ENCODE measurements around the gene LPP. TPM values are rescaled to one million over a fixed set of nuclear protein-coding genes. Genes with fewer than 3 reads are reported as not detected.
"Not testable (repeated sequence)": the region's sequence is repeated elsewhere in the genome, so short reads cannot be mapped to it uniquely, and the experiment has no call there.

The LPP gene
- polyA plus RNA-seq, 4 donors = 17.0 to 31.8 (median 24.2) TPM

DNA sequence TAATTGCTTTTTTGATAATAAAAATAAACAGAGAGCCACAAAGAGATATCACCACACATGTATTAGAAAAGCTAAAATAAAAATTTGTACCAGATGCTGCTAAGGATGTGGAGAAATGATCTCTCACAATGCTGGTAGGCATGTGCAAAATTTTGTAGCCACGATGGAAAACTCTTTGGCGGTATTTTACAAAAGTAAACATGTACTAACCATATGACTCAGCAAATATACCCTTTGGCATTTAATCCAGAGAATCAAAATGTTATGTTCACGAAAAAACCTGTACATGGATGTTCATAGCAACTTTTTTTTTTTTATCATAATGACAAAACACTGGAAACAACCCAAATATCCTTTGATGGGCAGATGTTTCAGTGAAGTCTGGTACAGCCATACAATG, 261.2 kb downstream of the LPP start:
- no peak for DNase-seq (ENCODE audit: low read depth in 4 of 4, low spot score in 2 of 4)

DNA sequence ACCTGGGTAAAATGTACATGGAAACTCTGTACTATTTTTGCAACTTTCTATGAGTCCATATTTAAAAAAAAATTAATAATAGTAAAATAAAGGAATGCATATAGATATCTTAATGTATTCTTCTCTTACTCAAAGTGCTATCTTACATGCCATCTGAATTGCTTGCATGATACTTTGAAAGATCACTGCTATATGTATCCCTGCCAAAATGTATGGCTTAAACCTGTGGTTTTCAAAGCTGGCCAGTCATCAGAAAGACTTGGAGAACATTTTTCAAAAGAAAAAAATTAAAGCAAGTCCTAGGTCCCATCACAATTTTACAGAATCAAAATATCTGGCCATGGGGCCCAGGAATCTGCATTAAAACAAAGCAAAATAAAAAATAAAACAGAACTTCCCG, 262.1 kb downstream of the LPP start:
- DNase-seq (ENCODE audit: low read depth in 4 of 4, low spot score in 2 of 4) = no peak

DNA sequence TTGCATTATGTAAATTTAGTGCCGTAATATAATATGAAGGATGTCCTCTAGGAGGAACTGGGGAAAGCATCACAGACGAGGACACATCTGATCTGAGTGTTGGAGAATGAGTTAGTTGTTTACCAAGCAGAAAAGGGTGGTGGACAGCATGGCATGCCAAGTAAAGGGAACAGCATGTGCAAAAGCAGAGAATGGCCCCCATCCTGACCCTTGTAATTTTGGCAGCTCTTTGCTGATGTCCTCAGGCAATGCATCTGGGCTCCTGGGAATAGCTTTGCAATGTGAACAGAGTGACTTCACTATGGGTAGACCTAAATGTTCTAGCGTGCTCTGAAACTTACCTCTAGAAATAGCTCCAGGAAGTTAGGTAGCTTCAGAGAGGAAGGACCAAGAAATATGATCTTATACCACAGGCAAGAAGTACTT, 263.3 kb downstream of the LPP start:
- no peak for DNase-seq (ENCODE audit: low read depth in 4 of 4, low spot score in 2 of 4)

DNA sequence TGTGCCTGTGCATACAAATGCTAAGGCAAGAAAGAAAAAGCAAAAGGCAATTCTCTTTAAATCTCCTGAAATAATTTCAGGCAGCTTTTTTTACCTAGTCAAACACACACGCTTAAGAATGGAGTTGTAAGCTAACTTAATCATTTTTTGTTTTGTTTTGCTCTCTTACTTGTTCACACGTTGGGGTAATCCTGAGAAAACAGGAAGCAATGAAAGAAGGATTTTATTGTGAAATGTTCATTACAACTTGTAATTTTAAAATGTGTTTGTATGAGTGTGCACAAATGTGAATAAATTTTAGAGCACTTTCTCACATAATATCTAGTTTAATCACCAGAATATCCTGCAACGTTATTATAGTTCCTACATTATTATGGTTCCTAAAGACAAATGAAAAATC, 263.8 kb downstream of the LPP start:
- DNase-seq (ENCODE audit: low read depth in 4 of 4, low spot score in 2 of 4) = no peak

DNA sequence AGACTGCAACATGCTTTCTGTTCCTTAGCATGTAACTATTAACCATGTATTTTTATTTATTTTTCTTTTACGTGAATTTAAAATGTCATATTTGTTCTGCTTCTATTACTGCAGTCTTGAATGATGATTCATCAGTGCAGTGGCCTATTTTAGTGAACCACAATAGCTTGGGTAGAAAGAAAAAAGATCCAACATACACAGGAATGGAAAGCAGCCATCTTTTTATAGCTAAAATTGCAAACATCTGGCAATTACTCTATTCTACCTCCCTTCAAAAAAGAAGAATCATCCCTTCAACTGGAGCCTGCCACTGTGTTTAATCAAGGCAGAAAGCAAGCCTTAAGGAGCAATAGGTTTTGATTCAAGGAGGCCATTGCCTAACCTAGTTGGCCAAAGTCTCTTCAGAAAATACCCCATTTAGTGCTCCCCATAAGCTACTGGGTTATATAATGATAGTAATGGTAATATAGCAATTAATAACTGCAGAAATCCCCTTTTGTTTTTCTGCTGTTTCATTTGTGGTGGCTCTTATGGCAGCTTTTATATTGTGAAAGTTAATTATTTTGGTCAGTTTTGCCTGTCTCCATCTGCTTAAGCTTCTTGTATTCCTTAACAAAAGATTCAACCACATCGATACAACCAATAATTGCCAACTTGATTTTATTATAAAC, 267.3 kb downstream of the LPP start:
- no peak for DNase-seq (ENCODE audit: low read depth in 4 of 4, low spot score in 2 of 4)

DNA sequence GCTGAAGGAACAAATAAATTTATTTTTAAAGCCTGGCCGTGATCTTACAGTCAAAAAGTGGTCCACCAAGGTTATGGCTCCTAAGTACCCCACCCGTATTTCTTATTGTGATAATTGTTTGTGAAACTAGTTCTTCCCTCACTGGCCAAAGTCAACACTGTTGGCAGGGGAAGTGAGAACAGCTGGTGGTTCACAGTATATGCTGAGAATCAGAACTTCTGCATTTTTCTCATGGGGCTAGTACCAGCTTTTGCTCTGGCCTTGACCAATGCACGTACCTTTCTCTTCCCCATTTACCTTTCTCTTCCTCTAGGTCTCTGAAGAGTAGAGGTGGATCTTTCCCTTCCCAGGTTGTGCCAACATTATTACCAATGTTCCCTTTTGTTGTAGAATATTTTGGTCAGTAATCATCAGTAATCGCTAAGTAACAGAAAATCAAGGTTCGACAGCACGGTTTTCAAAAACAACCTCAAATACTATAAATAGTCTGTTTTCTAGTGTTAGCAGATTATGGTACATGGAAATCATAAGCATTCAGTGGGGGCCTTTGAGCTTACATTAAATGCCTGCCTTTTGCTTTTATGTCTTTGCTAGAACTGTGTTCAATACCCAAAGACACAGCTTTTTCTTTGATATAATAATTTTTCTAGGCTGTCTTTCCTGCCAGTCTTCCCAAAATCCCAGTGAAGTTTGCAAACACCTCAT, 268.0 kb downstream of the LPP start:
- no peak for DNase-seq (ENCODE audit: low read depth in 4 of 4, low spot score in 2 of 4)

DNA sequence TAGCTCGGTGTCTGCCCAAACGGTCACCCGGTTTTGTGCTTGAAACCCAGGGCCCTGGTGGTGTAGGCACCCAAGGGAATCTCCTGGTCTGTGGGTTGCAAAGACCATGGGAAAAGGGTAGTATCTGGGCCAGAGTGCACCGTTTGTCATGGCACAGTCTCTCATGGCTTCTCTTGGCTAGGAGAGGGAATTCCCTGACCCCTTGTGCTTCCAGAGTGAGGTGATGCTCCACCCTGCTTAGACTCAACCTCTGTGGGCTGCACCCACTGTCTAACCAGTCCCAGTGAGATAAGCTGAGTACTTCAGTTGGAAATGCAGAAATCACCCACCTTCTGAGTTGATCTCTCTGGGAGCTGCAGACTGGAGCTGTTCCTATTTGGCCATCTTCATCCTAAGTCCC, 274.0 kb downstream of the LPP start:
- DNase-seq (ENCODE audit: low read depth in 4 of 4, low spot score in 2 of 4) = not testable (repeated sequence)

DNA sequence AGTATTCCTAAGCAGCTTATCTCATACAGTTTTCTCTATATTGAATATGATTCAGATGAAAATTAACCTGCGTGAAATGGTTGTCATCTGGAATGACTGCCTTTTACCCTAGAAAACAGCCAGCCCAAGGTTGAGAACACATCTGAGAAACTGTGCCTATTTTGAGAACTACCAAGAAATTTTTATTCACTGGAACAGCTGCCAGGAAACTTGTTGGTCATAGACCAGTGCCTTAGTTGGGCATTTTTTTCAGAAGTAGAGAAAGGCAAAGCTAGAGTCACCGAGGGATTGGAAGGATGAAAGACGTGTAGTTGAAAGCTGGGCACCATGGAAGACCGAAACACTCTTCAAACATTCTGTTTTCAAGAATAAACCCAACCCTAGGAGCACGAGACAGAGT, 277.1 kb downstream of the LPP start:
- no peak for DNase-seq (ENCODE audit: low read depth in 4 of 4, low spot score in 2 of 4)

DNA sequence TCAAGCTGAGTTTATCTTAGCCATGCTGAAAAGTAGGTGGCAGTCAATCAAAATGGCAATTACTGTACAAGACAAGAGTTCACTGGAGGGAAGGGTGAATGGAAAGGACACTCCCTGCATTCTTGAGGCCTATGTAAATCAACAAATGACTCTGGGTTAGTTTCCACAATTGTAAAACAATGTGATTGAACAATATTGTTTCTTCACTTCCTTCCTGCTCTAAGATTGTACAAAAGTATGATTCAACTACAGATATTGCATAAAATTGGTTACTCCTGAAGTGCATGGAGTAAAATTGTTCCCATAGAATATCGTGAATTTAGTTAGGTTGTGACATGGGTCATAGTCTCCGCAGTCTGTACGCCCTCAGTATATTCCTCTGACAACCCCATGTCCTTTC, 277.6 kb downstream of the LPP start:
- no peak for DNase-seq (ENCODE audit: low read depth in 4 of 4, low spot score in 2 of 4)

DNA sequence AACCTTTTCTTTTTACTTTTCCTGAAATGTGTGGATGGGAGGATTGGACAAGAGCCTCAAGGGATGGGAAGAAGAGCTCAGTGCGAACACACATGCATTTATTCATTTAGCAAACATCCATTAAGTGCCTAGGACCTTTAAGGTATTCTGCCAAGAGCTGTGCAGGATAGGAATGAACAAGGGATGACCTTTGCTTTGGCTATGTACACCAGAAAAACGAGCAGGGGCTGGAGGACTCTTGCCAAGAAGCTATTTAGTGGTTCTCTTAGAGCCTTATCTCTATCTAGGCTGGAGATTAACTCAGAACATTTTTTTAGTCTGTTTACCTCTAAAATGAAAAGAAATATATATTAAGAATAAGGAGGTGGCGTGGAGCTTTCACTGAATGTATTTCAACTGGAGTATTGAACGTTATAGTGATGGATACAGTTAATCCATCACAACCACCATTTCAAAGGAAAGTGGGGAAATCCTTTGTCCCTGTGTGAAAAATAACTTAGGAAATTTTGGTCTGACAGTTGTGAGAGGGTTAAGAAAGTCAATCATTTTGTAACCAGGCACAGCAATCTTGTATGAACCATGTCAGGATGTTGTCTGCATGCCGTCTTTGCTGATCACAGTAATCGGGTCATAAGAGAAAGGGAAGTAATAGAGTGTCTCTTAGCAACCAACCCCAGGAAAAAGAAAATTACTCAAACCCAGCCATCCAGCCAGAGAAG, 279.0 kb downstream of the LPP start:
- DNase-seq (ENCODE audit: low read depth in 4 of 4, low spot score in 2 of 4) = no peak

DNA sequence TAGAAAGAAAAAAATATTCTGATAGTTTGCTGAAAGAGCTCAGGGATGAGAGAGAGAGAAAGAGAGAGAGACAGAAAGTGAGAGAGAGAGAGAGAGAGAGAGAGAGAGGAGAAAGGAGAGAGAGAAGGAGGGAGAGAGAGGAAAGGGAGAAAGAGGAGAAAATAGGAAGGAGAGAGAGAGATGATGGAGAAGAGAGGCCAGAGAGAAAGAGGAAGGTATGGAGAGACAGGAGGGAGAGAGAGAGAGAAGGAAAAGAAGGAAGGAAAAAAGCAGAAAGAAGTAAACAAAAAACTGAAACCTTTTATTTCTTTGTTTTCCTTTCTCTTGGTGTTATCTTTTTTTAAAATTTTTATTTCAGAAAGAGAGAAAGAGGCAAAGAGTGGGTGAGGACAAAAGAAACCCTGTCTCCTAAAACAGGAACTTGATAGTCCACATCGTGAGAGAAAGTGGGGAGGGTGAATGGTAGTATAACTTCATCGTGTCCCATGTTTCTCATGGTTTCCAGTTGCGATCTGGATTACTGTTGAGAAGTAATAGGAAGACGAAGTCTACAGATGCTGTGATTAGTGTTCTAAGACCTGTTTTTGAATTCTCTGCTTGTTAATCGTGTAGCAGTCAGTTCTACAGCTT, 279.7 kb downstream of the LPP start:
- DNase-seq (ENCODE audit: low read depth in 4 of 4, low spot score in 2 of 4) = no peak

DNA sequence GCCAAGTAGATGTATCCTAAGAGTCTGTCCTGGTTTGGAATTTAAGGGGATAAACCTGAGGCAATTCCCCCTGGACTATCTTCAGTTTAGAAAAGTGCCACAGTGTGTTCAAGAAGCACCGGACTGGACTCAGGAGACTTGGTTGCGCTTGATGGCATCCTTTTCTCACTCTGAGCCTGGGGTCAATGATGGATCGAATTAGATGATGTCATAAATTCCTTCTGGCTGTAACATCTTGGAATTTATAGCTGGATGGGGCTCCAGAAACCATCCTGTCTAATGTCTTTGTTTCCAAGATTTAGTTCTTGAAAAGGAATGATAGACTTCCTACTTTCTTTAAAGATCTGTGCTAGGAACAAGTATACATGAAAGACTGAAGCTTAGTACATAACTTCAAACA, 280.6 kb downstream of the LPP start:
- no peak for DNase-seq (ENCODE audit: low read depth in 4 of 4, low spot score in 2 of 4)

DNA sequence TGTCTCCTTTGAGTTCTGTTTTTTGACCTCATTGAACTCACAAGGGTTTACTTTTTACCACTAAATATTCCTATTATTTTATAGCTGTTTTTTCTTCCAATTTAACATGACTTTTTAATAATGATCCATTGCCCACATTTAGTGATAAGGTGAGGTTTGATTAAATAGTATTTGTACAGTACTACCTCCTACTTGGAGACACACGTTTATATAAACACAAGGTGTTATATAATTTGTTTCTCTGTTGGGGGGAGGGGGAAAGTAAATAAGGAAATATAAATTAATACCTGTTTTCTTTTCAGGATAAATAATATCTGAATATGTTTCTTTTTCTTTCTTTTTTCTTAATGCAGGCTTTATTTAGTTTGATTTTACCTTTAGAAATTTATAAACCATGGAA, 281.3 kb downstream of the LPP start:
- no peak for DNase-seq (ENCODE audit: low read depth in 4 of 4, low spot score in 2 of 4)

DNA sequence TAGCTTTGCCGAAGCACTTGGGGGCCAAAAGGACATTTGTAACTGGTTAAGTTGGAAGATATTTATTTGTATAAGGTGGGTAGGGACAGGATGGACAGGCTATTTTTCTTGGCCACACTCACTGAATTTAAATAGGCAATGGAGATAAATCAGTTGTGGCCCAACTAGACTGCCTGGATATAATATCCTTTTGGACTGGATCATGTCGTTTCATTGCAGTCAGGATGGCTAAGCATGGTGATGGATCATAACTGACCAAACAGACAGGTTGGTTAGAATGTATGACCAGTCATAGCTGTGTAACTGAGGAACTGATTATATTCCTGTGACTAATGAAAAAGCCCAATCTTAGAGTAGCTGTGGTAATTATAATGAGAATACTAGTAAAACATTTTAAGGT, 284.0 kb downstream of the LPP start:
- DNase-seq (ENCODE audit: low read depth in 4 of 4, low spot score in 2 of 4) = no peak

DNA sequence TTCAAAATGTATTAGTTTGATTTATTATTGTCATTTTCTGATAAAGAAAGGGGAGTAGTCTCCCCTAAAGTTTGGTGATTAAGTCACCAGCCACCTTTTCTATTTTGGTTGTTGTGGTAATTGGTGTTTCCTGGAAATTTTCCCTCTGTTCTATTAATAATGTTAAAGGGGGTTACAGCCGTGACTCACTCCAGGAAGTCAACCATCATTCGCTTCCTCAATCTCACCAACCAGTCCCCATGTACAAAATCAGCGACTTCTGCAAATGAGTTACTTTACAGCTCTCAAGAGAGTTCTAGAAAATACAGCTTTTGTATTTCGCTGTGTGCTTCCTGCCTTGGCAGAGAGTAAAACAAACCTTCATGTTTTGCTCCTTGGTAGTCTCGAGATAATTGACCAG, 285.1 kb downstream of the LPP start:
- no peak for DNase-seq (ENCODE audit: low read depth in 4 of 4, low spot score in 2 of 4)

DNA sequence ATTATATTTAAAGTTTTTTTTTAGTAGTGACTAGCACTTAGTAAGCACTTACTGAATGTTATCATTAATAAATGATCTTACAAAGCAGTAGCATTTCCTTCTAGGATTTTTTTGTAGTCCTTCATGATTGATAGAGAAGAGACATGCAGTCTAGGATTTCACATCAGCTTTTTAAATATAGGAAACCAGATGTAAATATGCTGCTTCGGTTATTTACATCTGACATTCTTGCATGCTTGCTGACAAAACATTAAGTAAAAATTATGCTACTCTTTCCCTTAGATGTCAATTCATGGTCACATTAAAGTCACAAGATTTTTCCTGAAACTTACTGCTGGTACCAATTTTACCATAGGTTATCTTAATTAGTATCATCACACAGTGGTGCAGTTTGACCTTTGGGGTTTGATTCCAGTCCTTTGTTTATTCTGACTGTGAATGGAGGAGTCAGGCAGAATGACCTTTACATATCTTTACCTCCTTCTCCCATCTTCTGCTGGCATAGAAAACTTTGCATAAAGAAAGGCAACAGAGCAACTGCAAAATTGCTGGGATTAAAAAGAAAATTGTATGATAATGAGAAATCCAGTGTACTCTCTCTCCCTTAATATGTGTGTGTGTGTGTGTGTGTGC, 286.5 kb downstream of the LPP start:
- no peak for DNase-seq (ENCODE audit: low read depth in 4 of 4, low spot score in 2 of 4)

DNA sequence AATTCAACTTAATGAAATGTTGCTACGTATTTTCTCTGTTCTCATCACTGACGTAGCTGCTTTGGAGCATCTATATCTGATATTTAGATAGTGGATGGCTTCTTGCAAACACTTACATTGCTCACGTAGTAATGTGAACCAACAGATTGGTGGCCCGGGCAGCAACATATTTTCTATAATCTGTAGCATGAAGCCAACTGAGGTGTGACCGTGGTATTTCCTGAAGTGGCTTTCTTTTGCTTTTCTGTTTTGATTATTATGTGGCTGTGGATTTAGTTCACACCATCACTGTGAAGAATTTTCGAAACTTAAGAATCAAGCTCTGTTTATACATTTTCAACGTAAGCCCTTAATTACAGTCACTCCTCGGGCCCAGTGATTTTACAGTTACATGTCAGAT, 288.5 kb downstream of the LPP start:
- no peak for DNase-seq (ENCODE audit: low read depth in 4 of 4, low spot score in 2 of 4)

DNA sequence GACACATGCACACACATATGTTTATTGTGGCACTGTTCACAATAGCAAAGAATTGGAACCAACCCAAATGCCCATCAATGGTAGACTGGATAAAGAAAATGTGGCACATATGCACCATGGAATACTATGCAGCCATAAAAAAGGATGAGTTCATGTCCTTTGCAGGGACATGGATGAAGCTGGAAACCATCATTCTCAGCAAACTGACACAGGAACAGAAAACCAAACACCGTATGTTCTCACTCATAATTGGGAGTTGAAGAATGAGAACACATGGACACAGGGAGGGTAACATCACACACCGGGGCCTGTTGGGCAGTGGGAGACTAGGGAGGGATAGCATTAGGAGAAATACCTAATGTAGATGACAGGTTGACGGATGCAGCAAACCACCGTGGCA, 291.2 kb downstream of the LPP start:
- DNase-seq (ENCODE audit: low read depth in 4 of 4, low spot score in 2 of 4) = not testable (repeated sequence)

DNA sequence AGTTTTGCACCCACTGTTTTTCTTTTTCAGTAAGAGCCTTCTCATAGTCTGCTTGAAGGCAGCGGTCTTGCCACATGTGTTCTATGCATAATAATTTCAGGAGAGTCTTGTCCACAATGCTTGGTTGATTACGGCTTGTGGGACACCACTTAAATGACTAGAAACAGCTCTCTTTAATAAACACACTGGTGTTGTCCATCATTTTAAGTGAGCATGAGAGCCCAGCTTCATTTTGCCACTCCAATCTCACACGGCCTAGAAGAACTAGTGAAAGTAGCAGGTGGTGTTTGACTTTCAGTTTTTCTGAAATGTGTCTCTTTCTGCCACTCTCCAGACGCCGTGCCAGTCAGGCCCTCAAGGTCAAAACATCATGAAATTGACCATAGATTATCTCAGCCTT, 292.1 kb downstream of the LPP start:
- DNase-seq (ENCODE audit: low read depth in 4 of 4, low spot score in 2 of 4) = no peak

DNA sequence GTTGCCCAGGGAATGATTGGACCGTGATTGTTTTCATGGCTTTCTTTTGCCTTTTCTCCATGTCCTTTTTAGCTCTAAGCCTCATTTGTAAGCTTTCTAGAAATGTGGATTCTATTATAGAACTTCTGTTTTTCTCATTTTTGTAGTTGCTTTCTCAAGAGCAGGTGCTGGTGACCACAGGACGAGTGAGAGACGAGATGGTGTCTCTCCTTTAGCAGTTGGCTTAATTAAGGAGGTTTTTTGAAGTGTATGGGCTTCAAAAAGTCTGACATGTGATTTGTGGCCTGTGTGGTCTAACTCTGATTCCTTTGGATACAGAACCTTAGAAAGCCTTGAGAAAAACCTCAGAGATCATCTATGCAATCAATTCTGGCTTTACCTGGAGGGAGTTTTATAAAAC, 292.8 kb downstream of the LPP start:
- no peak for DNase-seq (ENCODE audit: low read depth in 4 of 4, low spot score in 2 of 4)

DNA sequence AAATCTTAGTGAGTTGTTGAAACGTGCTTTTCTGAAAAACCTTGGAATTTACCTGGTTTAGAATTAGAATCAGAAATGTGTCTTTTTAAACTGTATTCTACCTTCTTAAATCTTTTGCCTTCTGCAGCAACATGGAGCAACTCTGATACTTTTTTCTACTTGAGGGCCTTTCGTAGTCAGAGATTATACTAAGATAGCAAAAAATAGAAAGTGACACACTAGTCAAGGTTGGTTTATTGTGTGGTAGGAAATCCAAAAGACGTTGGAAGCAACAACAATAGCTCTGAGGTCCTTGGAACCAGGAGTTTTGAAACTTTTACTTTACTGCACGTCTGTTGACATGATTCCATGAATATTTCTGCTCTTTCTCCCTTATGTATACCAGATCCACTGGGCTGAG, 294.9 kb downstream of the LPP start:
- no peak for DNase-seq (ENCODE audit: low read depth in 4 of 4, low spot score in 2 of 4)
